DOHH2 (cell line): Measurements from ENCODE around the gene MYH15.

Experiments used
- H3F3A ChIP-seq: fragments of 200-600 bp; sonication (generic), shearing (Covaris generic); 2 replicates; pipeline ENCODE4 v1.6.0; 2016; ENCODE audit warnings: antibody characterized with exemption, mild to moderate bottlenecking; ENCODE audit not compliant: control insufficient read depth, insufficient read depth
- H3K27ac ChIP-seq: fragments of 200-600 bp; sonication (generic); 2 replicates; pipeline ENCODE4 v1.5.1; 2014; ENCODE audit warnings: low read depth, mild to moderate bottlenecking, low read length, moderate library complexity
- H3K27me3 ChIP-seq: fragments of 200-600 bp; sonication (generic); 2 replicates; pipeline ENCODE4 v1.6.1; 2014; ENCODE audit warnings: mild to moderate bottlenecking, low read length, mixed read lengths; ENCODE audit not compliant: control insufficient read depth
- H3K36me3 ChIP-seq: fragments of 200-600 bp; sonication (generic); 2 replicates; pipeline ENCODE4 v1.6.1; 2014; ENCODE audit warnings: mild to moderate bottlenecking, low read length, moderate library complexity, mixed read lengths; ENCODE audit not compliant: control insufficient read depth
- H3K4me1 ChIP-seq: fragments of 200-600 bp; sonication (generic); 2 replicates; pipeline ENCODE4 v1.6.1; 2014; ENCODE audit warnings: mild to moderate bottlenecking, low read length, mixed read lengths; ENCODE audit not compliant: control insufficient read depth
- H3K4me2 ChIP-seq: fragments of 200-600 bp; sonication (generic); 2 replicates; pipeline ENCODE4 v1.6.0; 2014; ENCODE audit warnings: mild to moderate bottlenecking, low read length, moderate library complexity
- H3K4me3 ChIP-seq: fragments of 200-600 bp; sonication (generic); 2 replicates; pipeline ENCODE4 v1.5.1; 2014; ENCODE audit warnings: mild to moderate bottlenecking, low read length, mixed read lengths
- H3K79me2 ChIP-seq: fragments of 200-600 bp; sonication (generic); 2 replicates; pipeline ENCODE4 v1.6.1; 2014; ENCODE audit warnings: mild to moderate bottlenecking, low read length, mixed read lengths; ENCODE audit not compliant: control insufficient read depth
- H3K9me2 ChIP-seq: fragments of 200-600 bp; sonication (generic); replicated peaks from 2 replicates; pipeline ENCODE4 v1.6.1; 2014; ENCODE audit warnings: mild to moderate bottlenecking, low read length, mixed read lengths; ENCODE audit not compliant: control insufficient read depth
- H3K9me3 ChIP-seq: fragments of 200-600 bp; sonication (generic); 2 replicates; pipeline ENCODE4 v1.6.1; 2014; ENCODE audit warnings: antibody characterized with exemption, low read length, mixed read lengths; ENCODE audit not compliant: control insufficient read depth, insufficient read depth
- H4K20me1 ChIP-seq: fragments of 200-600 bp; sonication (generic); 2 replicates; pipeline ENCODE4 v1.6.0; 2014; ENCODE audit warnings: low read depth, mild to moderate bottlenecking, antibody characterized with exemption, low read length, moderate library complexity; ENCODE audit not compliant: control insufficient read depth, insufficient read depth
- EZH2phosphoT487 ChIP-seq: fragments of 200-600 bp; sonication (generic); IDR thresholded peaks from 2 replicates; pipeline ENCODE4 v1.6.1; 2017; ENCODE audit warnings: borderline replicate concordance, mild to moderate bottlenecking, antibody characterized with exemption, low read length, moderate library complexity, mixed read lengths
- TF ChIP-seq, protein P1 (sequence below): fragments of 200-600 bp; sonication (generic); IDR thresholded peaks from one replicate; pipeline ENCODE4 v1.5.1; 2014; ENCODE audit warnings: antibody characterized with exemption, mild to moderate bottlenecking, low read depth, low read length; ENCODE audit not compliant: poor library complexity, severe bottlenecking

The MYH15 gene

DNA sequence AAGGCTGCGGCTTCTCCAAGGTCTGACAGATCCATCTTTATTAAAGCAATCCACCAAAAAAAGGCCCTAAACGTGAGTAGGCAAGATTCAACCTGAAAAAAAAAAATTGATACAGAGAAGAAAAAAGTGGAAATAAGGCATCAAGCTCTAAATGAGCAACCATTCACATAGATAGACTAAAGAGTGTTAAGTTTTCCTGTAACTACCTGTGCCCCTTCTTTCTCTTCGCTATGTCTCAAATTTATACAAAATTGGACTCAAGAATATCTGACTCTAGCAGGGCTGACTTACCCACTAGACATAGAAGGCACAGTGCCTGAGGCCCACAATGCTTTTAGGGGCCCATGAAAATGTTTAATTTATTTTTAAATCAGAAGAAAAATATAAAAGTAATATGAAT, at the start of gene MYH15:
Gene MYH15, minus strand, starts transcription at position 101 of the 400 bp plus-strand sequence. Its CDS starts 66 bp downstream, at position 35.
- no peaks in the 10 kb centered on the region for H3K27me3 ChIP-seq
- H3K9me3 ChIP-seq, result no peaks in the 10 kb centered on the region
- H3K4me1 ChIP-seq, result no peaks in the 10 kb centered on the region
- H3F3A ChIP-seq, result no peaks in the 10 kb centered on the region
- no peaks in the 10 kb centered on the region for H4K20me1 ChIP-seq
- H3K36me3 ChIP-seq, result no peaks in the 10 kb centered on the region
- H3K4me2 ChIP-seq, result no peak within 1 kb of the TSS
- TF ChIP-seq EZH2phosphoT487, result no peak
- TF ChIP-seq, protein P1, sequence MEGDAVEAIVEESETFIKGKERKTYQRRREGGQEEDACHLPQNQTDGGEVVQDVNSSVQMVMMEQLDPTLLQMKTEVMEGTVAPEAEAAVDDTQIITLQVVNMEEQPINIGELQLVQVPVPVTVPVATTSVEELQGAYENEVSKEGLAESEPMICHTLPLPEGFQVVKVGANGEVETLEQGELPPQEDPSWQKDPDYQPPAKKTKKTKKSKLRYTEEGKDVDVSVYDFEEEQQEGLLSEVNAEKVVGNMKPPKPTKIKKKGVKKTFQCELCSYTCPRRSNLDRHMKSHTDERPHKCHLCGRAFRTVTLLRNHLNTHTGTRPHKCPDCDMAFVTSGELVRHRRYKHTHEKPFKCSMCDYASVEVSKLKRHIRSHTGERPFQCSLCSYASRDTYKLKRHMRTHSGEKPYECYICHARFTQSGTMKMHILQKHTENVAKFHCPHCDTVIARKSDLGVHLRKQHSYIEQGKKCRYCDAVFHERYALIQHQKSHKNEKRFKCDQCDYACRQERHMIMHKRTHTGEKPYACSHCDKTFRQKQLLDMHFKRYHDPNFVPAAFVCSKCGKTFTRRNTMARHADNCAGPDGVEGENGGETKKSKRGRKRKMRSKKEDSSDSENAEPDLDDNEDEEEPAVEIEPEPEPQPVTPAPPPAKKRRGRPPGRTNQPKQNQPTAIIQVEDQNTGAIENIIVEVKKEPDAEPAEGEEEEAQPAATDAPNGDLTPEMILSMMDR, result no peak
- no peaks in the 10 kb centered on the region for H3K79me2 ChIP-seq
- H3K27ac ChIP-seq, result no peak within 1 kb of the TSS
- no peaks in the 10 kb centered on the region; the same call in 1 of the 2 replicates for H3K9me2 ChIP-seq
- H3K4me3 ChIP-seq, result no peak within 1 kb of the TSS

GRCh38 chr3:108555966-108556581, 45.7 kb upstream of the MYH15 start:
- H3F3A ChIP-seq, result 0 out of 2 replicates have a peak, but pooled peaks cover 2% of the 10 kb centered on the region
- H3K9me3 ChIP-seq, result no peaks in the 10 kb centered on the region
- no peak overlapping the region for H3K27ac ChIP-seq
- no peak overlapping the region for H3K4me3 ChIP-seq
- no peaks in the 10 kb centered on the region for H3K4me1 ChIP-seq
- H3K36me3 ChIP-seq, result peaks cover 90% of the 10 kb centered on the region
- no peak for TF ChIP-seq EZH2phosphoT487
- TF ChIP-seq, protein P1, result no peak
- H3K27me3 ChIP-seq, result no peaks in the 10 kb centered on the region
- no peaks in the 10 kb centered on the region for H4K20me1 ChIP-seq
- H3K79me2 ChIP-seq, result no peaks in the 10 kb centered on the region
- H3K4me2 ChIP-seq, result no peak overlapping the region
- H3K9me2 ChIP-seq, result no peaks in the 10 kb centered on the region

- H3F3A ChIP-seq, result 0 out of 2 replicates have a peak, but pooled peaks cover 2% of the 10 kb centered on the region
- H3K27me3 ChIP-seq, result no peaks in the 10 kb centered on the region
- H3K4me1 ChIP-seq, result no peaks in the 10 kb centered on the region
- no peak overlapping the region for H3K27ac ChIP-seq
- H4K20me1 ChIP-seq, result no peaks in the 10 kb centered on the region
- H3K79me2 ChIP-seq, result no peaks in the 10 kb centered on the region
- H3K9me3 ChIP-seq, result no peaks in the 10 kb centered on the region
- peaks cover 89% of the 10 kb centered on the region for H3K36me3 ChIP-seq
- TF ChIP-seq, protein P1, result no peak
- TF ChIP-seq EZH2phosphoT487, result no peak
- no peaks in the 10 kb centered on the region for H3K9me2 ChIP-seq
- H3K4me3 ChIP-seq, result no peak overlapping the region
- H3K4me2 ChIP-seq, result no peak overlapping the region
These were observed 44.6 kb upstream of the MYH15 start for GRCh38 chr3:108554913-108555571.
